GM23248 (cell line): ENCODE results near the gene HOXD1. TPM values are rescaled to one million over a fixed set of nuclear protein-coding genes. Genes with fewer than 3 reads are reported as not detected.

Experiments used
- DNase-seq: peaks from one replicate; pipeline ENCODE4 v3.0.0-alpha.2; 2015
- H2AFZ ChIP-seq: fragments of 200-600 bp; sonication (generic); 2 replicates; pipeline ENCODE4 v1.6.1; 2016; ENCODE audit warnings: antibody characterized with exemption
- H3F3A ChIP-seq: fragments of 200-600 bp; sonication (generic); 2 replicates; pipeline ENCODE4 v1.6.1; 2016; ENCODE audit warnings: mild to moderate bottlenecking, antibody characterized with exemption, mixed run types; ENCODE audit not compliant: insufficient read depth
- H3K27ac ChIP-seq: fragments of 200-600 bp; sonication (generic); 2 replicates; pipeline ENCODE4 v1.5.1; 2016; ENCODE audit warnings: mild to moderate bottlenecking
- H3K27me3 ChIP-seq: fragments of 200-600 bp; sonication (generic); replicated peaks from 2 replicates; pipeline ENCODE4 v1.6.1; 2016; ENCODE audit warnings: mild to moderate bottlenecking; ENCODE audit not compliant: insufficient read depth
- H3K36me3 ChIP-seq: fragments of 200-600 bp; sonication (generic); 2 replicates; pipeline ENCODE4 v1.6.1; 2016; ENCODE audit warnings: low read depth, mild to moderate bottlenecking
- H3K4me1 ChIP-seq: fragments of 200-600 bp; sonication (generic); 2 replicates; pipeline ENCODE4 v1.6.1; 2016; ENCODE audit warnings: mild to moderate bottlenecking; ENCODE audit not compliant: insufficient read depth
- H3K4me2 ChIP-seq: fragments of 200-600 bp; sonication (generic); one replicate; pipeline ENCODE4 v1.6.1; 2016; ENCODE audit warnings: mild to moderate bottlenecking; ENCODE audit not compliant: unreplicated experiment
- H3K4me3 ChIP-seq: fragments of 200-600 bp; sonication (generic); 2 replicates; pipeline ENCODE4 v1.5.1; 2016; ENCODE audit warnings: mild to moderate bottlenecking
- H3K79me2 ChIP-seq: fragments of 200-600 bp; sonication (generic); 2 replicates; pipeline ENCODE4 v1.6.1; 2016; ENCODE audit warnings: mild to moderate bottlenecking; ENCODE audit not compliant: insufficient read depth
- H3K9ac ChIP-seq: fragments of 200-600 bp; sonication (generic); 2 replicates; pipeline ENCODE4 v1.6.1; 2016; ENCODE audit warnings: mild to moderate bottlenecking
- H3K9me2 ChIP-seq: fragments of 200-600 bp; sonication (generic); 2 replicates; pipeline ENCODE4 v1.6.1; 2016; ENCODE audit warnings: mixed run types, mild to moderate bottlenecking, moderate library complexity; ENCODE audit not compliant: insufficient read depth
- H3K9me3 ChIP-seq: fragments of 200-600 bp; sonication (generic); one replicate; pipeline ENCODE4 v1.6.1; 2017; ENCODE audit warnings: low read depth
- H4K20me1 ChIP-seq: fragments of 200-600 bp; sonication (generic); 2 replicates; pipeline ENCODE4 v1.6.0; 2016; ENCODE audit not compliant: insufficient read depth
- EZH2 ChIP-seq: fragments of 200-600 bp; sonication (generic); IDR thresholded peaks from 2 replicates; pipeline ENCODE4 v1.6.1; 2018; ENCODE audit warnings: antibody characterized with exemption, mild to moderate bottlenecking; ENCODE audit not compliant: insufficient read depth, poor library complexity, severe bottlenecking
- EZH2phosphoT487 ChIP-seq: fragments of 200-600 bp; sonication (generic); IDR thresholded peaks from 2 replicates; pipeline ENCODE4 v1.6.1; 2018; ENCODE audit warnings: antibody characterized with exemption, moderate library complexity, mild to moderate bottlenecking, low read depth; ENCODE audit not compliant: insufficient read depth
- WGBS, 2 experiments: methylation state at CpG; one replicate each; pipeline ENCODE4 v1.1.6; 2015 to 2017; ENCODE audit warnings: low lambda C conversion rate in 2 of 2, low coverage in 1 of 2; ENCODE audit errors: missing lambda C conversion rate in 2 of 2; 5-methylcytosine and 5-hydroxymethylcytosine counted together
- in situ Hi-C: fragments of 300-500 bp; cut with MboI; formaldehyde crosslinking; loops from 2 replicates; pipeline ENCODE4 v1.15.0; 2020
- polyA plus RNA-seq: library from polyadenylated mRNA; unstranded; fragments of >200 nt; fragmentation: Nextera tagmentation; extraction: Ambion mirVana; gene quantifications from 2 replicates; pipeline ENCODE4 v1.2.1, GENCODE V29; 2016
- total RNA-seq: library from RNA; depleted of rRNA; stranded (reverse); fragments of >200 nt; shearing (Covaris generic); gene quantifications from 2 replicates; pipeline ENCODE4 v1.2.3, GENCODE V29; 2014

HOXD1 gene
- total and polyA plus RNA-seq, 2 experiments from 2014 or later = 0.43 to 2.2 TPM

DNA sequence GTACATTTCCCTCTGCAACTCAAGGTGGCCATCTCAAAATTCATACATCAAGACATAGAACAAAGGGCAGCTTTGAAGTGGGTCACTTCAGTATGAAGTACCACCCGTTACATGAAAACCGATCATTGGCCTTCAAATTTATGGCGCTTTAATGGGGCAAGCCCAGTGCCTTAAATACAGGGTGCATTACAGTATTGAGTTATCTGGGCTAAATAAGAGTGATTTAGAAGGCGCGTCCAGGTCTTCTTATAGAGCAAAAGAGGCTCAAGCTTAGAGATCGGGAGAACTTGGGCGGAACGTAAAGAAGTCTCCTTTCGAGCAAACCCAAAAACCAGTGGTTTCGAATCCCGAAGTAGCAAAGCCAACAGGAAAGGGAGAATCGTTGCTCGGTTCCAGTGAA is 24.3 kb upstream of the HOXD1 start:
- Histone ChIP-seq H2AFZ (no peak overlapping the region), H3K27me3 (no peaks in the 10 kb centered on the region), H3F3A (0 out of 2 replicates have a peak, but pooled peaks cover 13% of the 10 kb centered on the region), H3K27ac (no peak overlapping the region), H3K36me3 (no peaks in the 10 kb centered on the region), H3K79me2 (no peaks in the 10 kb centered on the region), H3K4me3 (no peak overlapping the region), H4K20me1 (no peaks in the 10 kb centered on the region), H3K9me3 (no peaks in the 10 kb centered on the region), H3K9ac (no peak overlapping the region), H3K4me1 (peaks cover 8% of the 10 kb centered on the region; the same call in 1 of the 2 replicates), H3K4me2 (no peak overlapping the region), H3K9me2 (no peaks in the 10 kb centered on the region)
- no peak for TF ChIP-seq EZH2
- TF ChIP-seq EZH2phosphoT487 = no peak
- 93 to 96% methylated on average over 13 of the region's 13 CpGs for WGBS, 2 experiments
- no peak for DNase-seq
- in situ Hi-C loops = no loop called here

DNA sequence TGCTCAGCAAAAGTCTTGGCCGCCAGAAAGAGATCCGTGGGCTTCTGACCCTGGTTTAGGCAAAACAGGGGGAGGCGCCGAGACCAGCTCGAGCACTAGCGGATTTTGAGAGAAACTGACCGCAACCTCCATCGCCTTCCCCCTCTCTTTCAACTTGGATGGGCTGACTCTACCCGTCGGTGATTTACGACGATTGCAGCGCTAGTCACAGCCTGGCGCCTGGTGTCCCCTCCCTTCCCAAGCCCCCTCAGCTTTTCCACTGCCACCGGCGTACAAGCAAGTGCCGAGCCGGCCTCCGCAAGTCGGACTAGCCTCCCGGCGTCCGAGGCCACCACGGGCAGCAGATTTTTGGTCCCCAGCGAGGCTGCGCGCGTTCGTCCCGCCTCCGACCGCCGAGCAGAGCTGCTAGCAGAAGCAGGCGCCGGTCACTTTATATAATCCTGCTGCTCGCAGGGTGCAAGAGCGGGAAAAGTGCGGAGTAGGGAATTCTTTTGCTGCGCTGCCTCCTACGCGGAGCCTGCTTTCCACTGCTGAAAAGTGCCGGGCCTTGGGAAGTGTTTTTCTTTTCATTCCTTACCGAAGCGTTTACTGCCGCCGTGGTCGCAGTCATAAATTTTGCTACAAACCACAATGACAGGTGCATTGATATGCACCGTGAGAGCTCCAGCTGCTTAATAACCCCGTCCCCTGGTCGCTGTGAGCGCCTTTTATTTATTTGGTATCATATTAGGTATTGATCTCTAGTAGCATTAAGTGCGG is 23.7 kb upstream of the HOXD1 start:
- H3K4me3 ChIP-seq = no peak overlapping the region
- H3K4me1 ChIP-seq = peaks cover 8% of the 10 kb centered on the region; the same call in 1 of the 2 replicates
- 96% methylated on average over 52 of the region's 52 CpGs for WGBS, 2 experiments
- no peaks in the 10 kb centered on the region for H3K9me2 ChIP-seq
- H3K36me3 ChIP-seq = no peaks in the 10 kb centered on the region
- H3K9ac ChIP-seq = no peak overlapping the region
- no peak overlapping the region for H3K27ac ChIP-seq
- no peaks in the 10 kb centered on the region for H3K27me3 ChIP-seq
- no peak overlapping the region for H3K4me2 ChIP-seq
- no peaks in the 10 kb centered on the region for H3K9me3 ChIP-seq
- no peaks in the 10 kb centered on the region for H4K20me1 ChIP-seq
- in situ Hi-C loops = no loop called here
- no peaks in the 10 kb centered on the region for H3K79me2 ChIP-seq
- H2AFZ ChIP-seq = no peak overlapping the region
- H3F3A ChIP-seq = 0 out of 2 replicates have a peak, but pooled peaks cover 13% of the 10 kb centered on the region
- no peak for DNase-seq
- TF ChIP-seq EZH2 (no peak), EZH2phosphoT487 (no peak)

- Histone ChIP-seq H2AFZ (no peak overlapping the region), H3K9me3 (no peaks in the 10 kb centered on the region), H3K27ac (no peak overlapping the region), H3K9ac (no peak overlapping the region), H4K20me1 (no peaks in the 10 kb centered on the region), H3K4me2 (no peak overlapping the region), H3F3A (0 out of 2 replicates have a peak, but pooled peaks cover 13% of the 10 kb centered on the region), H3K27me3 (no peaks in the 10 kb centered on the region), H3K36me3 (no peaks in the 10 kb centered on the region), H3K4me1 (peaks cover 8% of the 10 kb centered on the region; the same call in 1 of the 2 replicates), H3K79me2 (no peaks in the 10 kb centered on the region), H3K4me3 (no peak overlapping the region), H3K9me2 (no peaks in the 10 kb centered on the region)
- TF ChIP-seq EZH2 (no peak), EZH2phosphoT487 (no peak)
- DNase-seq = no peak
- 91 to 92% methylated on average over 26 of the region's 26 CpGs for WGBS, 2 experiments
- in situ Hi-C loops = no loop called here
These were observed 23.0 kb upstream of the HOXD1 start for GRCh38 chr2:176165370-176166050.

DNA sequence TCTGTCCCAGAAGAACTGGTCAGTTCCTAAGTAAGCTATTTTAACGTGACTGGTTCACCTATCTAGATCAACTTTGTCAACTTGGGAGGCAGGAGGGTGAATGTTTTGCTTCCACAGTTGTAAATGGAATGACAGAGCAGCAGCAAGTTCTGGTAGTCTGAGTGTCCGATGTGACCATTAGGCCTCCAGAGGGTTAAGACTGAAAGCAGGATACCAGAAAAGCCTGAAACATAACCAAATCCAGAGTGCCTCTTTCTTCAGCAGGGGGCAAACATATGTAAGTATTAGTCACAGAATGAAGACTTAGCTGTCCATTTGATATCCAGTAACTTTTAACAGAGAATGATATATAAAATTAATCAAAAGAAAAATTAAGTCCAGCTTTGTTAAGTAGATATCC is 22.2 kb upstream of the HOXD1 start:
- Histone ChIP-seq H3F3A (0 out of 2 replicates have a peak, but pooled peaks cover 13% of the 10 kb centered on the region), H3K27ac (no peak overlapping the region), H3K4me1 (peaks cover 8% of the 10 kb centered on the region; the same call in 1 of the 2 replicates), H3K9me3 (no peaks in the 10 kb centered on the region), H3K27me3 (no peaks in the 10 kb centered on the region), H3K36me3 (no peaks in the 10 kb centered on the region), H3K9me2 (no peaks in the 10 kb centered on the region), H2AFZ (no peak overlapping the region), H3K9ac (no peak overlapping the region), H3K79me2 (no peaks in the 10 kb centered on the region), H3K4me2 (no peak overlapping the region), H3K4me3 (no peak overlapping the region), H4K20me1 (no peaks in the 10 kb centered on the region)
- TF ChIP-seq EZH2phosphoT487 = no peak
- TF ChIP-seq EZH2 = no peak
- in situ Hi-C loops = no loop called here
- DNase-seq = no peak
- 74 to 78% methylated on average over 2 of the region's 2 CpGs for WGBS, 2 experiments
